ENCODE results near the gene DNAJC28.
"Not testable (repeated sequence)": the region's sequence is repeated elsewhere in the genome, so short reads cannot be mapped to it uniquely, and the experiment has no call there.

DNAJC28 gene

DNA sequence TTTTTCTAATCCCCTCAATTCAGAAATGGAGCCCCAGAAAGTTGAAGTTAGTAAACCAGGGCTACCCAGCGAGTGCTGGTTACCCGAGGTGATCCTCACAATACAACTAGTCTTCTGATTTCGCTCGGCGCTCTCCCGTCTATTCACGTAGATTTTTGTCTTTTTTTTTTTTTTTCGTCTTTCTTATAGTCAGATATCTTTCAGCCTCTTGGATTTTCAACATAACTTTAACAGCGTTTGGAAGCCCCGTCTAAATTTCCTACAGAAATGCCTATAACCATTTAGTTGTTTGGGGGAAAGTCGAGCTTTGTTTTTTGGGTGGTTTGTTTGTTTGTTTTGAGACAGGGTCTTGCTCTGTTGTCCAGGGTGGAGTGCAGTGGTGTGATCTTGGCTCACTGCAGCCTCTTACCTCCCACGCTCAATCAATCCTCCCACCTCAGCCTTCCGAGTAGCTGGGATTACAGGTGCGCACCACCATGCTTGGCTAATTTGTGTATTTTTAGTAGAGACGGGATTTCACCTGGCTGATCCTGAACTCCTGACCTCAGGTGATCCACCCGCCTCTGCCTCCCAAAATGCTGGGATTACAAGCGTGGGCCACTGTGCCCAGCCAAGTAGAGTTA lies 10.9 kb downstream of the DNAJC28 start:
- no peak for DNase-seq

- peak; percentile 96 for DNase-seq
Observed at GRCh38 chr21:33479679-33480480, 11.6 kb downstream of the DNAJC28 start, which contains the start of gene TMEM50B. TSS of gene TMEM50B (minus strand) at chr21:33479974. CDS start at chr21:33468885, 11,089 bp downstream.

- peak; percentile 47 for DNase-seq
Observed at GRCh38 chr21:33478935-33479678, 12.4 kb downstream of the DNAJC28 start.

GRCh38 chr21:33478182-33478581 lies 13.3 kb downstream of the DNAJC28 start:
- no peak for DNase-seq

DNA sequence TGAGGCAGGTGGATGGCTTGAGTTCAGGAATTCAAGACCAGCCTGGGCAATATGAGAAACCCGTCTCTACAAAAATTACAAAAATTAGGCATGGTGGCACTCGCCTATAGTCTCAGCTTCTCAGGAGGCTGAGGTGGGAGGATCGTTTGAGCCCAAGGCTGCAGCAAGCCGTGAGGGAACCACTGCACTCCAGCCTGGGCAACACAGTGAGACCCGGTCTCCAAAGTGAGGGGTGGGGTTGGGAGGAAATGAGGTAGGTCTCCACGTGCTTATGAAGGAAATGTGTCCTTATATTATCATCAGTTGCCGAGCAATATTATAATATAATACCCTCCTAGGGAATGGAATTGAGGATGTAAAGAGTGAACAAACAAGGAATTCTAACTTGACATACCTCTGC lies 14.4 kb downstream of the DNAJC28 start:
- no peak for DNase-seq

DNA sequence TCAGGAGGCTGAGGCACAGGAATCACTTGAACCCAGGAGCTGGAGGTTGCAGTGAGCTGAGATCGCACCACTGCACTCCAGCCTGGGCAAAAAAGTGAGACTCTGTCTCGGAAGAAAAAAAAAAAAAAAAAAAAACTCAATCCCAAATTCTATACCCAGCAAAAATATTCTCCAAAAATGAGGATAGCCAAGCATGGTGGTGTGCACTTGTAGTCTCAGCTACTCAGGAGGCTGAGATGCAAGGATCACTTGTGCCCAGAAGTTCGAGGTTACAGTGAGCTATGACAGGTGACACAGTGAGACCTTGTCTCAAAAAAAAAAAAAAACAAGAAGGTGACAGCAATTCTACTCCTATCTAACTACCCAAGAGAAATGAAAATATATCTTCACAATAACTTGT lies 18.2 kb downstream of the DNAJC28 start:
- DNase-seq, result no peak

GRCh38 chr21:33470701-33471100 lies 20.8 kb downstream of the DNAJC28 start:
- DNase-seq, result no peak

DNA sequence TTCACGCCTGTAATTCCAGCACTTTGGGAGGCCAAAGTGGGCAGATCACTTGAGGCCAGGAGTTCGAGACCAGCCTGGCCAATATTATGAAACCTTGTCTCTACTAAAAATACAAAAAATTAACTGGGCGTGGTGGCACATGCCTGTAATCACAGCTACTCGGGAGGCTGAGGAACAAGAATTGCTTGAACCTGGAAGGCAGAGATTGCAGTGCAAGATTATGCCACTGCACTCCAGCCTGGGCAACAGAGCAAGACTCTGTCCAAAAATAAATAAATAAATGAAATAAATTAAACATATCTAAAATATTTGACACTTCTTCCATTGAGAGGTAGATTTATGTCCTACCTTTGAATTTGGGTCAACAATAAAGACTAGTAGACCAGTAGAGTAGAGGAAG lies 22.3 kb downstream of the DNAJC28 start:
- DNase-seq, result not testable (repeated sequence)

DNA sequence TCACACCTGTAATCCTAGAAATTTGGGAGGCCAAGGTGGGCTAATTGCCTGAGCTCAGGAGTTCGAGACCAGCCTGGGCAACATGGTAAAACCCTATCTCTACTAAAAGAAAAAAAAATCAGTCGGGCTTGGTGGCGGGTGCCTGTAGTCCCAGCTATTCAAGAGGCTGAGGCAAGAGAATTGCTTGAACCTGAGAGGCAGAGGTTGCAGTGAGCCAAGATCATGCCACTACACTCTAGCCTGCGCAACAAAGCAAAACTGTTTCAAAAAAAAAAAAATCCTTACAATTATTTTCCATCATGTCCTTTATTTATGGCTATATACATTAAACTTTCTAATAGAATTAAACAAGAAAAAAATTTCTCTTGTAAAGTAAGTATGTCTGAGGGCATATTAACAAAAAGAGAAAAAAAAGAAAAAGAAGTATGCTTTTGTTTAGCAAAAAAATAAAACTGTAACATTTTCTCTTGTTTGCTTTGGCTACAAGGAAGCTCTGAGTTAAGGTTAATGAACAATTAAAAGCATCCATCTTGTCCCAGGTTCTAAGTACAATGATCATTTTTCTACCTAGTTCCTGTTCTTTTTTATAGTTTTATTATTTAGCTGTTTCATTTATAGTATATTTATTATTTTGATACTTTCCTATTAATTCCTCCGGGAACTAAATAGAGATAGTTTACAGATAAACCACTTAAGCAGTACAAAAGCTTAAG lies 29.8 kb downstream of the DNAJC28 start:
- no peak for DNase-seq

- no peak for DNase-seq
Observed at GRCh38 chr21:33458861-33459260, 32.7 kb downstream of the DNAJC28 start.

DNA sequence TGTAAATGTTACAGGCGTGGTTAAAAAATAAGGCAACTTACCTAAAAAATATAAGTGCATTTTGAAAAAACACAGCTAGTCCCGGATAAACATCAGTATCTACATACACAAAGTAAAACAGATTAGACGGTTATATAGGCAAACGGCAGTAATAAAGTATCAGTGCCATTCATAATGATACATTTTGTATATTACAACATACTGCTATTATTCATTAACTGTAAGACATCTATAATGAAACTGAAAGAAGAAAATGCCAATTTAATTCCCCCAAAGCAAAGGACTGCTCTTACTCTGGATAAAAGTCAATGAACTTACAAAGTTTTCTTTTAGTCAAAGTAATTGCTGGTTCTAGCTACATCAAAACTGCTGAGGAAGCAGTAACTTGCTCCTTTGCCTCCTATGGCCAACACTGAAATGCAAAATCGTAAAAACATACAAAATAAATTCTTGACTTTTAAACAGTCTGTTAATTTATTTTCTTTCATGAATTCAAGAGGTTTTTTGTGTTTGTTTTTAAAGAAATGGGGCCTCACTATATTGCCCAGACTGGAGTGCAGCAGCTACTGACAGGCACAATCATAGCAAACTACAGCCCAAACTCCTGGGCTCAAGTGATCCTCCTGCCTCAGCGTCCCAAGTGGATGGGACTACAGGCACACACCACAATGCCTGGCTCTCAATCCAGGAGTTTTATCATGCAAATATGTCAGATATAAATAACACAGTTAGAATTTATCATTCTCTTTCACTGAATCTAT lies 35.6 kb downstream of the DNAJC28 start:
- no peak for DNase-seq

GRCh38 chr21:33452362-33452761 lies 39.2 kb downstream of the DNAJC28 start:
- no peak for DNase-seq

DNA sequence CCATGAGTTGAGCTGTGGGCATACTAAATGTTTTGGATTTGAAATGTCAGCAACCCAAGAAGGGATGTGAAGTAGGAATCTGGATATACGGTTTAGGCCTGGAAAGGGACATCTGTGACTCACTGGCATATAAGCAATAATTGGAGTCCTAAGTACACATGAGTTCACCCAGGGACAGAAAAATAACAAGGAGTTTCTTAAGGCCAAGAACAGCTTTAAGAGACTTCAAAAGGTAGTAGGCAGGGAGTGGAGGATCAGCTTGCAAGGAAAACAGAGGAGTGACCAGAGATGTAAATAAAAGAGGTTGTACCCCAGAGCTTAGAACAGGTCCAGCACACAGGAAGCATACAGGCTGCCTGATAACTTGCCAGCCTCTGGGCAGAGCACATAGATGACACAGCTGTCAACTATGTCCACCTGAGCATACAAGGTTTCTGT lies 39.9 kb downstream of the DNAJC28 start:
- no peak for DNase-seq

- no peak for DNase-seq
Observed at GRCh38 chr21:33449616-33450015, 41.9 kb downstream of the DNAJC28 start.

DNA sequence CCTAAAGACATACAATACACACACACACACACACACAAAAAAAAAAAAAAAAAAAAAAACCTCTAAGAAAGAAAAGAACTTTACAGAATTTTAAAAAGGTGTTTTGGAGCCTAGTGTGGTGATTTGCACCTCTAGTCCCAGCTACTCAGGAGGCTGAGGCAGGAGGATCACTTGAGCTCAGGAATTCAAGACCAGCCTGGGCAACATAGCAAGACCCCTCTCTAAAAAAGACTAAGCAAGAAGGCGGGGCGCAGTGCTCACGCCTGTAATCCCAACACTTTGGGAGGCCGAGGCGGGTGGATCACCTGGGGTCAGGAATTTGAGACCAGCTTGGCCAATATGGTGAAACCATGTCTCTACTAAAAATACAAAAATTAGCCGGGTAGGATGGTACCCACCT lies 44.9 kb downstream of the DNAJC28 start:
- DNase-seq, result not testable (repeated sequence)

DNA sequence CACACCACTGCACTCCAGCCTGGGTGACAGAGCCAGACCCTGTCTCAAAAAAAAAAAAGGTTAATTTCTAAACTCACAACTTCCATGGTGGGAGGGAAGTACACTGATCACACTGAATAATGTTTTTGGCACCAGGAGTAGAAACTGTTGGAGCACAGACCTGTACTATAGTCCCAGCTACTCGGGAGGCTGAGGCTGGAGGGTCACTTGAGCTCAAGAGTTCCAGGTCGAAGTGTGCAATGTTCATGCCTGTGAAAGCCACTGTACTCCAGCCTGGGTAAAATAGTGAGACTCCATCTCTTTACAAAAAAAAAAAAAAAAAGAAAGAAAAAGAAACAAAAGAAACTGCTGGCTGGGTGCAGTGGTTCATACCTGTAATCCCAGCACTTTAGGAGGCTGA lies 47.0 kb downstream of the DNAJC28 start:
- DNase-seq, result no peak

GRCh38 chr21:33443194-33443593 lies 48.3 kb downstream of the DNAJC28 start:
- no peak for DNase-seq

- no peak for DNase-seq
Observed at GRCh38 chr21:33441489-33442477, 49.7 kb downstream of the DNAJC28 start.
